Stimulated activated CD8-positive, alpha-beta memory T cell treated with anti-CD3 and anti-CD28 coated beads, Interleukin-4, amount 100 ng/mL, for 1 hour (primary cell): ENCODE results near the gene ZNF621.

Experiments
- DNase-seq, 2 donors: peaks; one replicate each; pipeline ENCODE4 v3.0.0-alpha.2; 2020; ENCODE audit warnings: low read depth in 2 of 2, low spot score in 1 of 2

Gene ZNF621

DNA sequence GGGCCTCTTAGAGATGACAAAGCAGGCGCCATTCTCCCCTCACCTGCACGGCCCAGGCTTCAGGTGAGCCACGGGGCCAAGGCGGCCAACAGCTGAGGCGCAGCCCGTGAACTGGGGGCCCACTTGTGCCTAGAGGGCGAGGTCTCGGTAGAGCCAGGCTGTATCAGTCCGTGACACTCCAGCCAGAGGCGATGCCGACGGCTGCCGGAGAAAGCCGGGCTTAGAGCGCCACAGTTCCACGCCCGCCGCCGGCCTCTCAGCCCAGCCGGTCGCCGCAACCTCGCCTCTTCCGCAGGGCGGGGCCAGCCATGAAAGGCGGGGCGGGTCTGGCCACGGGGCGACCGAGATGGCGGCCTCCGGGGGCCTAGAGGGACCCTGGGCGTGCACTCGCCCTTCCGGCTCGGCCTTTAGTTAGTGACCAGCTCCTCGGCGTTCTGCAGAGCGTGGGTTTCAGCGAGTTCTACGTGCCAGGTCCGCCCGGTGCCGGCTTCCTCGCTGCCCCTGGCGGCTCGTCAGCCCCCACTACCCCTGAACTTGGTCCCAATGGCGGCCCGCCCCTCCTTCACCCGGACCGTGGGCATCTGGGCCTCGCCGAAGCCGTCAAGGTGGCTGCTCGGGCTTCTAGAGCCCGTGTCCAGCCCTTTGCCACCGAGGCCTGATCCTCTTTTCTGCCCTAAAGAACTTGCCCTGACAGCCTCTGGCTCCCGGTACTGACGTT is at the start of gene ZNF621:
Gene ZNF621, plus strand, starts transcription at position 393 of the 718 bp plus-strand sequence. CDS start 881 bp downstream, outside the sequence.
- peak; percentile 41 to 72 for DNase-seq

DNA sequence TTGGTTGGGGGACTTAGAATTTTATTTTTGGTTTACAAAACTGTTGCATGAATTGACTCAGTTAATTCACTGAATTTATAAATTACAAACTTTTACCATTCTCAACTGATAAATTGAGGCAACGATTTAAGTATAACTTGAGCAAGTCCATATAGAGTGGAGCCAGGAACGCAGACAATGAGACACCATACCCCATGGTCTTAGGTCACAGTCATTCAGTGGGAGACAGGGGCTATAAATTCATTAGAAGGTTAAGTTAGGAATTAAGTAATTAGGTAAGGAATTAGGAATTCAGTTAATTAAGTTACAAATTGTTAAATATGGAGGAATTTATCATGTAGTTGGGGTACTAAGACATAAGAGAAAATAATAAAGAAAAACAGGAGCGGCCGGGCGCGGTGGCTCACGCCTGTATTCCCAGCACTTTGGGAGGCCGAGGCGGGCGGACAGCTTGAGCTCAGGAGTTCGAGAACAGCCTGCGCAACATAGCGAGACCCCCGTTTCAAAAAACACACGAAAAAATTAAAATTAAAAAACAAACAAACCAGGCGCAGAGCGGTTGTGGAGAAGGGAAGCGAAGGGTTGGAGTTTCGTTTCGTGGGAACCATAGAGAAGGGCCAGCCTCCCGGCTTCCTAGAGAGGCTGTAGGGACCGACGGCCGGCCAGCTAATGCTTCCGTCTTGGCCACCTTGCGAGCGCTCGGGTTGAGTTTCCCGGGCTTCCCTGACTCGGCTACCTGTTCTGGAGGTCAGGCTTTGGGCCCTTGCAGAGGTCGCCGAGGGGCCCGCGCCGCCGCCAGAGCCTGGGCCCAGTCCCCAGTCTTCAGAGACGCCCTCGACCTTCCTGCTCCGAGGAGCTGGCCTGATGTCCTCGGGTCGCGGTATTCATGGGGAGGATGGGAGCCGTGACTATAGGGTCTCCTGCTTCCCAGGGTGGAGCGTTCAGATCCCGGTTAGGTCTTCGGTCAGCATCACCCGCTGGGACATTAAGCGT is 48.0 kb upstream of the ZNF621 start, which contains the start of gene ZNF619:
Gene ZNF619, plus strand, starts transcription at position 645 of the 993 bp plus-strand sequence. CDS start 858 bp downstream, outside the sequence.
- DNase-seq: peak; percentile 14 to 27

DNA sequence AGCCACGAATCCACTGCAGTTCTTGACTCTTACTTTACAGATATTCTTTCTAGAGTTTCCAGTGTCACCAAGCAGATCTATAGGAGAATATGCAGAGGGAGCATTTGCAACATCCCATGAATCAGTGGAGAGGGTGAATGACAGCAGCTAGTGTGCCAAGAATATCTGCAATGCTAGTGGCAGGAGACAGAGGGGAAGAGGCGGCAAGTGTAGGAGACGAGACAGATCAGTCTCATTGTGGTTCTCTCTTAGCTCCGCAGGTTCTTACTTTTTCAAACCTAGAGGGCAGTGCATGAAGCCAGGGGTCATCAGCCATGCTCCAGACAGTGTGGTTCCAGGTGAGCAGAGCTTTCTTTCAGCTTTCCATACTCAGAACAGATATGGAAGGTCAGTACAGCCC is 47.1 kb upstream of the ZNF621 start:
- no peak for DNase-seq

DNA sequence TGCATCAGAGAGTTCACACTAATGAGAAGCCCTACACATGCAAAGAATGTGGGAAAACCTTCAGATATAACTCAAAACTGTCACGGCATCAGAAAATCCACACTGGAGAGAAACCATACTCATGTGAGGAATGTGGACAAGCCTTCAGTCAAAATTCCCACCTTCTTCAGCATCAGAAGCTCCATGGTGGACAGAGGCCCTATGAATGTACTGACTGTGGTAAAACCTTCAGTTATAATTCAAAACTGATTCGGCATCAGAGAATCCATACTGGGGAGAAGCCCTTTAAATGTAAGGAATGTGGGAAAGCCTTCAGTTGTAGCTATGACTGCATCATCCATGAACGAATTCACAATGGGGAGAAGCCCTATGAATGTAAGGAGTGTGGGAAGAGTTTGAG is 37.6 kb upstream of the ZNF621 start:
- DNase-seq: no peak

DNA sequence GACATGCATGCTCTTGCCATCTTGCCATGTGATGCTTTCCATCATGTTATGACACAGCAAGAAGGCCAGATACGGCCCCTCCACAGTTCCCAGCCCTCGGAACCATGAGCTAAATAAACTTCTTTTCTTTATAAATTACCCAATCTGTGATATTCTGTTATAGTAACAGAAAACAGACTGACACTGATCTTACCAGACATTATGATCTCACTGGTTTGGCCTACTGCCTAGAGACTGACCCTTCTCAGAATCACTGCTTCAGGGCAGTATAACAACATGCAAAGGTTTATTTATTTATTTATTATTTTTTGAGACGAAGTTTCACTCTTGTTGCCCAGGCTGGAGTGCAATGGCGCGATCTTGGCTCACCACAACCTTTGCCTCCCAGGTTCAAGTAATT is 33.8 kb upstream of the ZNF621 start:
- no peak for DNase-seq

DNA sequence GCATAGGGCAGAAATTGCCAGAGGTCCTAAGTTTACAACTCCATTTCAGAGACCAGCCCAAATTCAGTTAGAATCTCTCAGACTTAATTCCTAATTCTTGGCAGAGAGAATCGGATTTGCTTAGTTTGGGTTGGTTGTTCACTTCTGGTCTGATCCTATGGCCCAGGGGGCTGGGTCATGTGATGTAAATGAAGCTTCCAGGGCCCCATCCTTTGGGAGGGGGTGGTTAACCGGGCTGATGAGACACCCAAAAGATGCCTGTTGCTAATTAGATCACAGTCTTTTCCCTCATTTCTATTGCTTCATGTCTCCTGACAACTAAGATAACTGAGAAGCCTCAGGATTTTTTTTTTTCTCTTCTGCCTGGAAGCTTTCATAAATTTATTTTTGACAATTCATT is 30.1 kb upstream of the ZNF621 start:
- DNase-seq: no peak

DNA sequence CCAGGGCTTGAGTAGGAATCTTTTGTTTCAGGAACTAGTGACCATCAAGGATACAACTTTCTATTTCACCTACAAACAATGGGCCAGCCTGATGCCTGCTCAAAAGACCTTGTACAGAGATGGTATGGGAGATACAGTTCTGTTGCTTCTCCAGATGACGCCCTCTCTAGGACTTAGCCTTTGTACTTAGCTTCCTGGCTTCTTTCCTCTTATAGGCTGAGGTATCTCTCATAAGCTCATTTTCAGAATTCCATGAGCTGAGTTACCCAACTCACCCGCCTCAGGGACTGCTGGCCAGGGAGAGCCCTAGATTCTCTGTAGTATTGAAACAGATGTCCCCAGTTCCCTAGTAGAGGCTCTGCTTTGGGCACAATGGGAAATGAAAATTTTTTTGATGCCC is 27.5 kb upstream of the ZNF621 start:
- no peak for DNase-seq

DNA sequence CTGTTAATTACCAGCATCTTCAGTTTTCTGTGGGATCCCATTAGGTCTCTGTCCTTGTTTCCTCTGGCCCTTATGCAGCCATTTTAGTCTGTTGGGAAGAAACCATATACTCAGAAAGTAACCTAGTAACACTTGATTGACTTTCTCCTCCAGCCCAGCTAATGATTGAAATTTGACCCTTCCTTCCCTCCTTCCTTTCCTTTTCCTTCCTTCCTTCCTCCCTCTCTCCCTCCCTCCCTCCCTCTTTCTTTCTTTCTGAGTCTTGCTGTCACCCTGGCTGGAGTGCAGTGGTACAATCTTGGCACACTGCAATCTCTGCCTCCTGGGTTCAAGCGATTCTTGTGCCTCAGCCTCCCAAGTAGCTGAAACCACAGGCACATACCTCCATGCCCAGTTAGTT is 24.8 kb upstream of the ZNF621 start:
- no peak for DNase-seq

DNA sequence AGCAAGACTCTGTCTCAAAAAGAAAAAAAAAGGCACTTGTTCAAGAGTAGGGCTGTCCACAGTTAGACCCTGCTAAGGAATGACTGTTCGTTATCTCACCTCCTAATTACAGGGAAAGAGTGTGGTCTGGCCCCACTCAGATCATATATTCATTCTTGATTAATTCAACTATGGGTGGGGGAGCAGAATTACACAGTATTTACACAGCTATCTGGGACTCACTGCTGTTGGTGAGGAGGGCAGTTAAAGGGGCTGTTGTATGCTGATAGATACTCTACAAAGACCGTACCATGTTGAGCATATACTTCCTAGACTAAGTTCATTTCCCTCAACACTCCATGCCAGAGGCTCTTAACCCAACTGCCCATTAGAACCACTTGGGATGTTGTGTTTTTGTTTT is 22.7 kb upstream of the ZNF621 start:
- DNase-seq: no peak

DNA sequence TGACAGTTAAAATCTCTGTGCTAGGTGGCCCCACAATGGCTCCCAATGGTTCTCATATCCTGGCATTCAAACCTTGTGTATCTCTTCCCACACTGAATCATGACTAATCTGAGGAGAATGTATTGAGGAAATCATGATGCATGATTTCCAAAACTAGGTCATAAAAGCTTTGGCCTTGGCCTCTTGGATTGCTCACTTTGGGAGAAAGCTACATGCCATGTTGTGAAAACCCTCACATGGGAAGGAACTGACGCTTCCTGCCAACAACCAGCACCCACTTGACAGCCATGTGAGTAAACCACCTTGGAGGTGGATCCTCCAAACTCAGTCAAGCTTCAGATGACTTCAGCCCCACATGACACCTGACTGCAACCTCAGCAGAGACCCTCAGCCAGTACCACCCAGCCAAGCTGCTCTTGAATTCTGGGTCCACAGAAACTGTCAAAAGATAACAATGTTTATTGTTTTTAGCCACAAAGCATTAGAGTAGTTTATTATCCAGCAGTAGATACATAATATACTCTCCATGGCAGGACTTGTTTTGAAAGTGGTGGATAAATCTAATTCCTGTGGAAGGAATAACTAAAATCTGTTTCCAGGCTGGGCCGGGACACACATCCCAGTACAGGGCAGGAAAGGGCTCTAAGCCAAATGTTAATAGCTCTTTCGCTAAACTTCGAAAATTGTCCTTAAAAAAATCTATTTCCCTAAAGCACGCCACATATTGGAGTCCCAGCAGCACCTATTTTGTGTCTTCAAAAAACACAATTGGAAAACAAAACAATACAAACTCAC is 19.9 kb upstream of the ZNF621 start:
- DNase-seq: no peak

DNA sequence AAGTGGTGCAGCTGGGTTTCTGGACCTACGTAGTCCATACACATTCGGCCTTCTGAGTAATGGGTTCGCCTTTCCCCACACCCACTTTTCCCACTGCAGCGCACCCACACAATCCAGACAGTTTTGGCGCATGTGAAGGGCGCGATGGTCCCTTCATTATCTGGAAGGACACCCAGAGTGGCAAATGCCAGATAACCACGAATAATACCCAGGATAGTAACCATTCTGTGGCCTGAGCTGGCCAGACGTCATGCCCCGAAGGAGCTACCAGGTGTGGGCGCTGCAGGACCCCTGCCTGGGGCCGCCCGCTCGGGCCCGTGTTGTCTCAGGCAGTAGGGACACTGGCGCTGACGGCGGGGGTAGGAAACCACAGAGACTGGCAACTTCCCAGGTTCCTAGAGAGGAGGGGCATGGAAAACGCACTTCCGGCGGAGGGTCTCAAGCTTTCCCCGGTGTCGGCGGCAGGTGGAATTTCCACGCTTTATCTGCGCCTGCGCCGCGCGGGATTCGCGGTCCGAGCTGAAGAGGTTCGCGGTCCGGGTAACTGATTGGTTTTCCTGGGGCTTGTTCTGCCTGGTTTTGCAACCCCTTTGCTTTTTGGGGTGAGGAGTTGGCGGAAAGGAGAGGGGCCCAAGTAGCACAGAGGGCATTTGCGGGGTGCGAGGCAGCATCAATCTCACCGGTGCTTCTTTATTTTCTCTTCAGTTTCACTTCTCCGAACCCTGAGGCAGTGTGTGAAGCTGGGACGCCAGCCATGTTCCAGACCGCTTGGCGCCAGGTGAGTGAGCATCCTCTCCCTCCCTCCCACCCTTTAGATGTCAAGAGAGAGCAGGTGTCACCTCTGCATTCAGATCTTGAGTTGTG is 18.9 kb upstream of the ZNF621 start, which contains the start of gene ZNF620:
Gene ZNF620, plus strand, starts transcription at position 441 of the 864 bp plus-strand sequence. Its CDS starts 314 bp downstream, at position 755.
- DNase-seq: peak; percentile 29 to 42

DNA sequence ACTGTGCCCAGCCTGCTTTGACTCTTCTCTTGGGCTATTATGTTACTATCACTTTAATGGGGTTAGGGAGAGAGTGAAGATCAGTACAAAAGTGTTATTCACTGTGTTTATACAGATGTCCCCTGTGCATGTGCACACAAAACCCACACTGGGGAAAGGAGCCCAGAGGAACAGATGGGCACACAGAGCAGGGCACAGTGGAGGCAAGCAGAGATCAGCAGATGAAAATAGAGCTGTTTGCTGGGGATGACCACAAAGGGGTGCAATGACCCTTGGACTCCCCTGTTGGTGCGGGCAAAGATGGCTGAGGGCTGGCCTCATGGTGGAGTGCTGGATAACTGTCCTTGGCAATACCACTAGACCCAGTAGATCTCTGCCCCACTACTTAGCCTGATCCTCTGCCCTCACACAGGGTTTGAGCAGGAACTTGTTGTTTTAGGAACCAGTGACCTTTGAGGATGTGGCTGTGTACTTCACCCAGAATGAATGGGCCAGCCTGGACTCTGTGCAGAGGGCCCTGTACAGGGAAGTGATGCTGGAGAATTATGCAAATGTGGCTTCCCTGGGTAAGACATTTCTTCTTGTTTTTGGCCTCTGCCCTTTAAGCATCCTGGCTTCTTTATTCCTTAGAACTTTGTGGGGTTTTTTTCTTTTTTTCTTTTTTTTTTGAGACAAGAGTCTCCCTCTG is 13.6 kb upstream of the ZNF621 start:
- DNase-seq: no peak

DNA sequence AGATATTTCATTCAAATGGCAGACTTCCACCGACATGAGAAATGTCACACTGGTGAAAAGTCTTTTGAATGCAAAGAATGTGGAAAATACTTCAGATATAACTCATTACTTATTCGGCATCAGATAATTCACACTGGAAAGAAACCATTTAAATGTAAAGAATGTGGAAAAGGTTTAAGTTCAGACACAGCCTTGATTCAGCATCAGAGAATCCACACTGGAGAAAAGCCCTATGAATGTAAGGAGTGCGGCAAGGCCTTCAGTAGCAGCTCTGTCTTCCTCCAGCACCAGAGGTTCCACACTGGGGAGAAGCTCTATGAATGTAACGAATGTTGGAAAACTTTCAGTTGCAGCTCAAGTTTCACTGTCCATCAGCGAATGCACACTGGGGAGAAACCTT is 8.6 kb upstream of the ZNF621 start:
- DNase-seq: no peak

DNA sequence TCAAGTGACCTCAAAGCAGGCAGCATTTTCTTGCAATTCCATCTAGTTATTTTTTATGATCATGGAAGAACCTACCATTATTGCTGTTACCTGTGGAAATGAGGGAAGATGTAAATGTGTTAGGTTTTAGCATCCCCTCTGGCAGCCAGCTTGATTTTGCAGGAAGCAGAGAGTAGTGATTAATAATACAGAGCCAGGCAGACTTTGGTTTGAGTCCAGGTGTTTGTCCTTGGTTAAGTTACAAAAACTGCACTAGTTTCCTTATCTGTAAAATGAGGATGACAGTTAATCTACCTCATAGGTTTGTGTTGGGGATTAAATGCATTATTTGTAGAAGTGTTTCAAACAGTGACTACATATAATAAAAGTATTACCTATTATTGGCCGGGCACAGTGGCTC is 6.7 kb upstream of the ZNF621 start:
- DNase-seq: no peak

DNA sequence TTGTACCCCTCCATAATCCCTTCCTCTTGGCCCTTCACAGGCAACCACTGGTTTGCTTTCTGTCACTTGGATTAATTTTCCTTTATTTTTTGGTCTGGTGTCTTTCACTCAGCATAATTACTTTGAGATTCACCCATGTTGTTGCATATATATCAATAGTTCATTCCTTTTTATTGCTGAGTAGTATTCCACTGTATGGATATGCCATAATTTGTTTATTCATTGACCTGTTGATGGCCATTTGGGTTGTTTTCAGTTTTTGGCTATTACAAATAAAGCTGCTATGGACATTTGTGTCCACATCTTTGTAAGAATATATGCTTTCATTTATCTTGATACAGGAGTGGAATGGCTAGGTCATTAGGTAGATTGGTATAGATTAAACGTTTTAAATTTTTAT is 5.9 kb upstream of the ZNF621 start:
- DNase-seq: no peak

DNA sequence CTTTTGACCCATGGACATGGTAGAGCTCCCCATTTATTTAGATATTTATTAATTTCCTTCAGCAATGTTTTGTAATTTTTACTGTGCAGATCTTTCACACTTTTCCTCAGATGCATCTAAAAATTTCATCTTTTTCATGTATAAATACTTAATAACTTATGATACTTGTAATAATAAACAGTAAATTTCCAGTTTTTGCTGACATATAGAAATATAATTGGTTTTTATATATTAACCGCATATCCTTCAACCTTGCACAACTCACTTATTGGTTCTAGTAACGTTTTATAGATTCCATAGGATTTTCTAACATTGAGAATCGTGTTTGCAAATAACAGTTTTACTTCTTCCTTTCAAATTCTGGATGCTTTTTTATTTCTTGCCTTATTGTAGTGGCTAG is 3.5 kb upstream of the ZNF621 start:
- no peak for DNase-seq

DNA sequence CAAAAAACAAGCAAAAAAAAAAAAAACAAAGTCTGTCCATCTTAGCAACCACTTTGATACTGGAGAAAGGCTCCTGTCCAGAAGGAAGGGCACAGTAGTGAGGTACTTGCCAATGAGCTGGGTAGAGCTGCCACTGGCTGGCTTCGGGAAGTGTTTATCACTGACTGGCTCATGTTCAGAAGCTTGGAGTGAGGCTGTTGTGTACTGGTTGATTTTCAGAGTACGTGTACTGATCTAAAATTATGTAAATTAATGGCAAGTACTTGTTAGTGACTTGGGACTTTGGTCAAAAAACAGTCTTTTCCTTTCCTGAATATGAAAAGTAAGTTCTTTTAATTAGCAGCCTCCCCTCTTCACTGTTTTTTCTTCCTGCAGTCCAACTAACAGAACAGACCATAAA is 979 bp upstream of the ZNF621 start:
- DNase-seq: no peak

DNA sequence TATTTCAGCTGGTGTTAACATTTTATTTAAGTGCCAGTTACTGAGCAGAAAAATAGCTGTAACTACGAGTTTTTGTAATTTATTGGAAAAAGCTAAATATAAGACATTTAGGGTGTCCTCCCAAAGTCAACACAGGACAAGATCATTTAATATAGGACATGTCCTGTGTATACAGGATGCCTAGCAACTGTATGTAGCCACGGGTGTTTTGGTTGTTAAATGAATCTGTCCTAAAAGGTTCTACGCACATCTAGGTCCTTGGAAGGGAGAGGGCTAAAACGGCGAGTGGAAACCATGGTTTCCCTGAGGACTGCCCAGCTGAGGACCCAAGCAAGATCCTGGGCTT is 565 bp upstream of the ZNF621 start:
- DNase-seq: no peak

DNA sequence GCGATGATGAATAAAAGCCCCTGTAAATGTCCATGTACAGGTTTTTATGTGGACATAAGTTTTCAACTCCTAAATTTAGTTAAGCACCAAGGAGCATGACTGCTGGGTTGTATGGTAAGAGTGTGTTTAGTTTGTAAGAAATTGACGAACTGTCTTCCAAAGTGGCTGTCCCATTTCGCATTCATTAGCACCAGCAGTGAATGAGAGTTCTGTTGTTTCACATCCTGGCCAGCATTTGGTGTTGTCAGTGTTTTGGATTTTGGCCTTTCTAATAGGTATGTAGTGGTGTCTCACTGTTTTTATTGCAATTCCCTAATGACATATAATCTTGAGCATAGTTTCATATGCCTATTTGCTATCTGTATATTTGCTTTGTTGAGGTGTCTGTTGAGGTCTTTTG is 3.7 kb downstream of the ZNF621 start:
- no peak for DNase-seq

DNA sequence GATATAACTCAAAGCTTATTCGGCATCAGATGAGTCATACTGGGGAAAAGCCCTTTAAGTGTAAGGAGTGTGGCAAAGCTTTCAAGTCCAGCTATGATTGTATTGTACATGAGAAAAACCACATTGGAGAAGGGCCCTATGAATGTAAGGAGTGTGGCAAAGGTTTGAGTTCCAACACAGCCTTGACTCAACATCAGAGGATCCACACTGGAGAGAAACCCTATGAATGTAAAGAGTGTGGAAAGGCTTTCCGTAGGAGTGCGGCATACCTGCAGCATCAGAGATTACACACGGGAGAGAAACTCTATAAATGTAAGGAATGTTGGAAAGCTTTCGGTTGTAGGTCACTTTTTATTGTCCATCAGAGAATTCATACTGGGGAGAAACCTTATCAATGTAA is 7.5 kb downstream of the ZNF621 start:
- no peak for DNase-seq
